Measurements from ENCODE around the gene TOB1. TPM values are rescaled to one million over a fixed set of nuclear protein-coding genes. Genes with fewer than 3 reads are reported as not detected.

The TOB1 gene
- total and polyA plus RNA-seq, 2 of the 4 experiments (the other 2 are of a cell fraction), result 4.3 to 9.0 TPM

- TF ChIP-seq CHD1 (IDR thresholded peaks at IDR 0.05; ENCODE audit: low read depth, low read length), result no peak
Measured at GRCh38 chr17:50903604-50904517, 37.7 kb upstream of the TOB1 start (continued).
